Heart left ventricle (tissue), 13 donors: ENCODE results near the gene UPK3BL2.
"Not testable (repeated sequence)": the region's sequence is repeated elsewhere in the genome, so short reads cannot be mapped to it uniquely, and the experiment has no call there.

Experiments used
- POLR2A ChIP-seq, 2 donors: fragments of 450-650 bp; IDR thresholded peaks; one replicate each; pipeline ENCODE4 v1.6.1; 2017; ENCODE audit warnings: antibody characterized with exemption in 2 of 2, mild to moderate bottlenecking in 2 of 2, moderate library complexity in 2 of 2
- TF ChIP-seq, protein P1 (sequence below), 12 donors: fragments of 200-600 bp; sonication (generic) in 4 of 12; IDR thresholded peaks; one replicate each; pipeline versions ENCODE4 v1.5.0 to v1.8.0; 2018 to 2022; ENCODE audit warnings: antibody characterized with exemption in 12 of 12, mild to moderate bottlenecking in 5 of 12
- donor health status: ischemic (EF 13 %, LVEDD 7.1; RV severe dilation, severe dysfunction).
- donor health status: DM: no; HTN: yes; CAD: no.
- donor health status: DM: no; HTN: no; CAD: no.
- donor health status: ischemic (EF 25% LVEDD 6.9; RV normal size, moderate dysfunction).
- donor health status: ischemic (EF 25% LVEDD 5.7; RV mildly dilated, moderate dysfunction).
- donor health status: ischemic (EF 35%, LVEDD 5.7; RV mildly dilated, moderate dysfunction).
- donor health status: nonischemic (EF 11% LVEDD 7.7; RV severe dilation, severe dysfunction).
- donor health status: DM: yes; HTN: yes; CAD: no.
- donor health status: PGD.
- donor health status: ischemic (EF 29% LVEDD 5.4; RV normal size, mild dysfunction).
- donor health status: nonischemic (EF 23%, LVEDD 6.1; RV moderate dilation, normal function).

DNA sequence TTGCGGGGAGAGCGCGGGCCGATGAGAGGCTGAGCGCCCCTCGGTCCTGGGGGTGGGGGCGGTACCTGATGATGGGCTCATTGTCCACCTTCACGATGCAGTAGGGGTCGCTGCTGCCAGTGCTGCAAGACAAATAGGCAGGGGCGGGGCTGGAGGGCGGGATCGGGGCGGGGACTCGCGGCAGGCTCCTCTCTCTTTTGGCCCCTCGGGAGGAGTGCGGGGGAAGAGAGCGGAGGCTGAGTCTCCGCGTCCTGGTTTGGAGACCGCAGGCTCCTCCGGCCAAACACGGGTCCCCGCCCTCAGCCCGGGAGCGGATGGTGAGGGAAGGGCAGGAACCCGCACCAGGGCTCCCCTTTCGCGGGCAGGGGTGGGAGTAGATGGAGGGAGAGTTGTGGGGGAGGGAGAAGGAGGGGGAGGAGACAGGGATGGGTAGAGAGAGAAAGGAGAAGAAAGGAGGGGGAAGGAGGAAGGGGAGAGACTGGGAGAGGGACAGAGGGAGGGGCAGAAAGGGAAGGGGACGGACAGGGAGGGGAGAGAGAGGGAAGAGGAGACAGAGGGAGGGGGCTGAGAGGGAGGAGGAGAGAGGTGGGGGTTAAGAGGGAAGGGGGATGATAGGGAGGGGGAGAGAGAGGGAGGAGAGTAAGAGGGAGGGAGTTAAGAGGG, 31.5 kb downstream of the UPK3BL2 start:
- TF ChIP-seq, protein P1, sequence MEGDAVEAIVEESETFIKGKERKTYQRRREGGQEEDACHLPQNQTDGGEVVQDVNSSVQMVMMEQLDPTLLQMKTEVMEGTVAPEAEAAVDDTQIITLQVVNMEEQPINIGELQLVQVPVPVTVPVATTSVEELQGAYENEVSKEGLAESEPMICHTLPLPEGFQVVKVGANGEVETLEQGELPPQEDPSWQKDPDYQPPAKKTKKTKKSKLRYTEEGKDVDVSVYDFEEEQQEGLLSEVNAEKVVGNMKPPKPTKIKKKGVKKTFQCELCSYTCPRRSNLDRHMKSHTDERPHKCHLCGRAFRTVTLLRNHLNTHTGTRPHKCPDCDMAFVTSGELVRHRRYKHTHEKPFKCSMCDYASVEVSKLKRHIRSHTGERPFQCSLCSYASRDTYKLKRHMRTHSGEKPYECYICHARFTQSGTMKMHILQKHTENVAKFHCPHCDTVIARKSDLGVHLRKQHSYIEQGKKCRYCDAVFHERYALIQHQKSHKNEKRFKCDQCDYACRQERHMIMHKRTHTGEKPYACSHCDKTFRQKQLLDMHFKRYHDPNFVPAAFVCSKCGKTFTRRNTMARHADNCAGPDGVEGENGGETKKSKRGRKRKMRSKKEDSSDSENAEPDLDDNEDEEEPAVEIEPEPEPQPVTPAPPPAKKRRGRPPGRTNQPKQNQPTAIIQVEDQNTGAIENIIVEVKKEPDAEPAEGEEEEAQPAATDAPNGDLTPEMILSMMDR (IDR thresholded peaks at IDR 0.05): not testable (repeated sequence)
- not testable (repeated sequence) for TF ChIP-seq POLR2A (IDR thresholded peaks at IDR 0.05)
